ENCODE results near the gene PPP2R5C. TPM values are rescaled to one million over a fixed set of nuclear protein-coding genes. Genes with fewer than 3 reads are reported as not detected.
A peak's percentile ranks its signal among the peaks of the same experiment; 100 is the strongest.

Gene PPP2R5C
- total and polyA plus RNA-seq, 7 donors: 18.2 to 76.6 (median 57.1) TPM

- 86 to 90% (median 89%) methylated on average over 1 of the region's 1 CpG for WGBS, 3 donors
- intact Hi-C loops (cut with DNase I): loop anchor here (5.0 kb wide), 1 partner anchor 52 kb away; the partner anchor contains the start of gene PPP2R5C (in 2 of the 2)
- ATAC-seq: no peak
- Histone ChIP-seq H3K27ac (peak overlapping the region; percentile 98), H3K9me3 (no peaks in the 10 kb centered on the region), H3K4me3 (no peak overlapping the region), H3K27me3 (ENCODE audit: insufficient read depth in 3 of 3, low read length in 2 of 3) (no peaks in the 10 kb centered on the region), H3K36me3 (ENCODE audit: insufficient read depth in 1 of 2, low read depth in 1 of 2) (no peaks in the 10 kb centered on the region), H3K4me1 (peaks cover 53% of the 10 kb centered on the region)
- DNase-seq: no peak
- no peak for TF ChIP-seq CTCF (IDR thresholded peaks at IDR 0.05)
Measured at GRCh38 chr14:101813833-101814232, 52.3 kb downstream of the PPP2R5C start.

GRCh38 chr14:101814934-101815333 lies 53.4 kb downstream of the PPP2R5C start:
- Histone ChIP-seq H3K36me3 (ENCODE audit: insufficient read depth in 1 of 2, low read depth in 1 of 2) (no peaks in the 10 kb centered on the region), H3K4me3 (no peak overlapping the region), H3K4me1 (peaks cover 50% of the 10 kb centered on the region), H3K27ac (peak overlapping the region; percentile 98), H3K27me3 (ENCODE audit: insufficient read depth in 3 of 3, low read length in 2 of 3) (no peaks in the 10 kb centered on the region), H3K9me3 (no peaks in the 10 kb centered on the region)
- intact Hi-C loops (cut with DNase I): loop anchor here (5.0 kb wide), 1 partner anchor 53 kb away; the partner anchor contains the start of gene PPP2R5C (in 2 of the 2)
- 32 to 43% (median 36%) methylated on average over 5 of the region's 5 CpGs for WGBS, 3 donors
- no peak for TF ChIP-seq CTCF (IDR thresholded peaks at IDR 0.05)
- no peak for DNase-seq
- no peak for ATAC-seq

GRCh38 chr14:101815994-101816393 lies 54.5 kb downstream of the PPP2R5C start:
- Histone ChIP-seq H3K4me3 (no peak overlapping the region), H3K4me1 (peaks cover 44% of the 10 kb centered on the region), H3K27me3 (ENCODE audit: insufficient read depth in 3 of 3, low read length in 2 of 3) (no peaks in the 10 kb centered on the region), H3K9me3 (no peaks in the 10 kb centered on the region), H3K36me3 (ENCODE audit: insufficient read depth in 1 of 2, low read depth in 1 of 2) (peaks cover 0 to 3% of the 10 kb centered on the region in 2 donors), H3K27ac (no peak overlapping the region)
- no peak for ATAC-seq
- TF ChIP-seq CTCF (IDR thresholded peaks at IDR 0.05): no peak
- DNase-seq: no peak
- intact Hi-C loops (cut with DNase I): no loop called here
- WGBS, 3 donors: 87 to 90% (median 88%) methylated on average over 10 of the region's 10 CpGs

GRCh38 chr14:101817501-101818001 lies 56.0 kb downstream of the PPP2R5C start:
- Histone ChIP-seq H3K27me3 (ENCODE audit: insufficient read depth in 3 of 3, low read length in 2 of 3) (no peaks in the 10 kb centered on the region), H3K9me3 (no peaks in the 10 kb centered on the region), H3K27ac (no peak overlapping the region), H3K4me1 (peaks cover 30% of the 10 kb centered on the region), H3K4me3 (no peak overlapping the region), H3K36me3 (ENCODE audit: insufficient read depth in 1 of 2, low read depth in 1 of 2) (peaks cover 0 to 3% of the 10 kb centered on the region in 2 donors)
- no peak for DNase-seq
- TF ChIP-seq CTCF (IDR thresholded peaks at IDR 0.05): no peak
- intact Hi-C loops (cut with DNase I): no loop called here
- no peak for ATAC-seq
- 89 to 93% (median 91%) methylated on average over 11 of the region's 11 CpGs for WGBS, 3 donors

All from psoas muscle (tissue), 8 donors.